Keratinocyte (primary cell): ENCODE results near the gene RHEB. TPM values are rescaled to one million over a fixed set of nuclear protein-coding genes. Genes with fewer than 3 reads are reported as not detected.

Experiments
- DNase-seq: peaks from one replicate; pipeline ENCODE4 v3.0.0-alpha.2; 2011; ENCODE audit warnings: low read depth, missing footprints, low spot score
- FAIRE-seq: peaks from 2 replicates; lab custom pipeline; 2011; peaks lifted over from hg19 to GRCh38; lab: Jason Lieb, UNC
- H2AFZ ChIP-seq: 2 replicates; pipeline ENCODE4 v1.6.0; 2012; ENCODE audit warnings: low read length, control low read depth, inconsistent platforms; ENCODE audit not compliant: control insufficient read depth
- H3K27ac ChIP-seq: 2 replicates; pipeline ENCODE4 v1.5.1; 2011; ENCODE audit warnings: low read length; ENCODE audit not compliant: control insufficient read depth, insufficient read depth
- H3K27me3 ChIP-seq: 3 replicates; pipeline ENCODE4 v1.6.0; 2011; ENCODE audit warnings: low read length; ENCODE audit not compliant: control insufficient read depth, insufficient read depth; ENCODE audit errors: extremely low read depth
- H3K36me3 ChIP-seq, 2 experiments: 2 replicates in 1 of 2; 3 replicates in 1 of 2; pipeline ENCODE4 v1.5.1; 2011; ENCODE audit warnings: low read length in 2 of 2, mild to moderate bottlenecking in 1 of 2; ENCODE audit not compliant: control insufficient read depth in 2 of 2, insufficient read depth in 2 of 2; ENCODE audit errors: extremely low read depth in 1 of 2
- H3K4me1 ChIP-seq: 3 replicates; pipeline ENCODE4 v1.5.1; 2011; ENCODE audit warnings: low read length; ENCODE audit not compliant: control insufficient read depth, insufficient read depth; ENCODE audit errors: extremely low read depth
- H3K4me2 ChIP-seq: 3 replicates; pipeline ENCODE4 v1.6.0; 2011; ENCODE audit warnings: low read depth, low read length; ENCODE audit not compliant: control insufficient read depth, insufficient read depth; ENCODE audit errors: extremely low read depth
- H3K4me3 ChIP-seq, 3 experiments: fragments of 200-600 bp in 1 of 3; sonication (generic) in 1 of 3; 2 replicates in 2 of 3; 3 replicates in 1 of 3; pipeline ENCODE4 v1.5.1; 2011 to 2016; ENCODE audit warnings: low read length in 3 of 3, mild to moderate bottlenecking in 3 of 3, control low read depth in 2 of 3, inconsistent platforms in 1 of 3, low read depth in 1 of 3, mixed read lengths in 1 of 3, mixed run types in 1 of 3, moderate library complexity in 1 of 3; ENCODE audit not compliant: control insufficient read depth in 2 of 3, insufficient read depth in 2 of 3; ENCODE audit errors: extremely low read depth in 1 of 3
- H3K79me2 ChIP-seq: 2 replicates; pipeline ENCODE4 v1.6.0; 2012; ENCODE audit warnings: low read length; ENCODE audit not compliant: control insufficient read depth, insufficient read depth
- H3K9ac ChIP-seq: 3 replicates; pipeline ENCODE4 v1.6.0; 2011; ENCODE audit warnings: low read length; ENCODE audit not compliant: control insufficient read depth, insufficient read depth; ENCODE audit errors: extremely low read depth
- H3K9me1 ChIP-seq: 3 replicates; pipeline ENCODE4 v1.6.0; 2011; ENCODE audit warnings: low read length; ENCODE audit not compliant: control insufficient read depth, insufficient read depth; ENCODE audit errors: extremely low read depth
- H3K9me3 ChIP-seq: 2 replicates; pipeline ENCODE4 v1.5.1; 2012; ENCODE audit warnings: low read depth, low read length; ENCODE audit not compliant: control insufficient read depth
- H4K20me1 ChIP-seq: 3 replicates; pipeline ENCODE4 v1.6.0; 2011; ENCODE audit warnings: low read length; ENCODE audit not compliant: control insufficient read depth, insufficient read depth; ENCODE audit errors: extremely low read depth
- CTCF ChIP-seq, 3 experiments: IDR thresholded peaks in 1 of 3; conservative IDR thresholded peaks in 1 of 3; optimal IDR thresholded peaks in 1 of 3; 2 replicates in 2 of 3; 3 replicates in 1 of 3; pipeline versions ENCODE3 to v1.5.1; 2011; ENCODE audit warnings: low read length in 3 of 3, mild to moderate bottlenecking in 3 of 3, moderate library complexity in 2 of 3, control low read depth in 1 of 3, inconsistent platforms in 1 of 3; ENCODE audit not compliant: insufficient read depth in 2 of 3; ENCODE audit errors: extremely low read depth in 1 of 3
- EZH2 ChIP-seq: IDR thresholded peaks from one replicate; pipeline ENCODE4 v1.6.1; 2012; ENCODE audit warnings: inconsistent platforms, mild to moderate bottlenecking, low read length, moderate library complexity
- dilution Hi-C: fragments of 300-500 bp; cut with MboI; formaldehyde crosslinking; loops from one replicate; pipeline ENCODE4 v1.7.0; 2020; ENCODE audit warnings: low sequenced_read_pairs; ENCODE audit not compliant: extremely low pct_ligation_motif_present
- polyA plus RNA-seq, 5 experiments: library from polyadenylated mRNA; depleted of rRNA in 3 of 5; stranded (reverse) in 3 of 5; stranded (forward) in 1 of 5; unstranded in 1 of 5; fragments of >200 nt; gene quantifications; 1 replicate in 1 of 5; 2 replicates in 3 of 5; 3 replicates in 1 of 5; pipeline versions ENCODE4 v1.2.1 to v1.2.3, GENCODE V29; 2011 to 2012; ENCODE audit warnings: missing spikeins in 2 of 5, low read depth in 1 of 5, low replicate concordance in 1 of 5

The RHEB gene
- polyA plus RNA-seq, 1 donor (not counting 4 experiments of a cell fraction or from before 2014, with no cell fraction given) = 138 TPM

GRCh38 chr7:151429237-151429559 is 90.5 kb downstream of the RHEB start:
- Histone ChIP-seq H3K27ac (no peak overlapping the region), H3K36me3 (no peaks in the 10 kb centered on the region), H3K27me3 (peaks cover 5% of the 10 kb centered on the region), H3K4me3 (no peak overlapping the region), H3K4me1 (peaks cover 13% of the 10 kb centered on the region), H4K20me1 (no peaks in the 10 kb centered on the region), H2AFZ (no peak overlapping the region), H3K4me2 (no peak overlapping the region), H3K9me3 (no peaks in the 10 kb centered on the region), H3K79me2 (no peaks in the 10 kb centered on the region), H3K9ac (no peak overlapping the region), H3K9me1 (no peaks in the 10 kb centered on the region)
- TF ChIP-seq EZH2 = no peak
- no peak for TF ChIP-seq CTCF (optimal IDR thresholded peaks at IDR 0.05 in 1 of 3, IDR thresholded peaks at IDR 0.05 in 1 of 3, conservative IDR thresholded peaks at IDR 0.05 in 1 of 3; ENCODE audit: extremely low read depth in 1 of 3, insufficient read depth in 2 of 3, low read length in 3 of 3)
- dilution Hi-C loops = no loop called here
- DNase-seq (no peak), FAIRE-seq (no peak)

GRCh38 chr7:151428378-151429236 is 91.1 kb downstream of the RHEB start:
- no peak overlapping the region for H2AFZ ChIP-seq
- dilution Hi-C loops = no loop called here
- TF ChIP-seq CTCF (optimal IDR thresholded peaks at IDR 0.05 in 1 of 3, IDR thresholded peaks at IDR 0.05 in 1 of 3, conservative IDR thresholded peaks at IDR 0.05 in 1 of 3; ENCODE audit: extremely low read depth in 1 of 3, insufficient read depth in 2 of 3, low read length in 3 of 3) (no peak), EZH2 (no peak)
- DNase-seq (no peak), FAIRE-seq (no peak)
- H3K9ac ChIP-seq = no peak overlapping the region
- H3K27ac ChIP-seq = no peak overlapping the region
- H4K20me1 ChIP-seq = no peaks in the 10 kb centered on the region
- H3K27me3 ChIP-seq = peaks cover 5% of the 10 kb centered on the region
- no peaks in the 10 kb centered on the region for H3K79me2 ChIP-seq
- no peaks in the 10 kb centered on the region for H3K9me1 ChIP-seq
- no peaks in the 10 kb centered on the region for H3K9me3 ChIP-seq
- no peak overlapping the region for H3K4me3 ChIP-seq
- peaks cover 13% of the 10 kb centered on the region for H3K4me1 ChIP-seq
- no peaks in the 10 kb centered on the region for H3K36me3 ChIP-seq
- H3K4me2 ChIP-seq = no peak overlapping the region
